CD4-positive, CD25-positive, alpha-beta regulatory T cell (primary cell): ENCODE measurements around the gene OXSR1. TPM values are rescaled to one million over a fixed set of nuclear protein-coding genes. Genes with fewer than 3 reads are reported as not detected.

ENCODE experiments used
- ATAC-seq, 2 donors: fragments of 150-1000 bp; cut with Tn5 transposase; one replicate each; pipeline ENCODE4 v1.10.0; 2021; ENCODE audit warnings: low read depth in 2 of 2, moderate number of reproducible peaks in 2 of 2, moderate library complexity in 1 of 2
- DNase-seq, 3 donors: peaks; one replicate each; pipeline versions ENCODE4 v3.0.0 to v3.0.0-alpha.2; 2012 to 2022; ENCODE audit warnings: mixed read lengths in 1 of 3
- H3K27ac ChIP-seq: one replicate; pipeline ENCODE4 v1.7.0; 2013; ENCODE audit warnings: mild to moderate bottlenecking, low read length; ENCODE audit not compliant: insufficient read depth, poor library complexity, severe bottlenecking
- H3K27me3 ChIP-seq: one replicate; pipeline ENCODE4 v1.7.0; 2013; ENCODE audit warnings: low read length; ENCODE audit not compliant: control insufficient read depth, insufficient read depth
- H3K36me3 ChIP-seq: one replicate; pipeline ENCODE4 v1.7.0; 2013; ENCODE audit warnings: mild to moderate bottlenecking, low read length, moderate library complexity; ENCODE audit not compliant: control insufficient read depth, insufficient read depth
- H3K4me1 ChIP-seq: 2 replicates; pipeline ENCODE4 v1.7.0; 2013; ENCODE audit warnings: mild to moderate bottlenecking, low read length; ENCODE audit not compliant: insufficient read depth, control insufficient read depth, poor library complexity, severe bottlenecking
- H3K4me3 ChIP-seq: one replicate; pipeline ENCODE4 v1.7.0; 2013; ENCODE audit warnings: low read depth, mild to moderate bottlenecking, low read length, moderate library complexity
- H3K9me3 ChIP-seq, 2 experiments: 1 replicate in 1 of 2; 2 replicates in 1 of 2; pipeline ENCODE4 v1.7.0; 2013; ENCODE audit warnings: low read length in 2 of 2, mild to moderate bottlenecking in 1 of 2, moderate library complexity in 1 of 2; ENCODE audit not compliant: control insufficient read depth in 2 of 2
- H3K27ac Mint-ChIP-seq, 3 donors: one replicate each; pipeline ENCODE4 v1.8.0; 2020 to 2022; ENCODE audit warnings: mild to moderate bottlenecking in 3 of 3, mixed read lengths in 3 of 3, moderate library complexity in 2 of 3
- H3K27me3 Mint-ChIP-seq: one replicate; pipeline ENCODE4 v1.8.0; 2022; ENCODE audit warnings: mild to moderate bottlenecking, mixed read lengths
- H3K36me3 Mint-ChIP-seq: one replicate; pipeline ENCODE4 v1.8.0; 2020; ENCODE audit warnings: mixed read lengths
- H3K4me1 Mint-ChIP-seq, 4 donors: one replicate each; pipeline ENCODE4 v1.8.0; 2020 to 2022; ENCODE audit warnings: mixed read lengths in 4 of 4, mild to moderate bottlenecking in 1 of 4
- H3K4me3 Mint-ChIP-seq, 4 donors: one replicate each; pipeline ENCODE4 v1.8.0; 2020 to 2022; ENCODE audit warnings: mild to moderate bottlenecking in 4 of 4, mixed read lengths in 4 of 4, moderate library complexity in 3 of 4
- H3K9me3 Mint-ChIP-seq, 7 donors: one replicate each; pipeline ENCODE4 v1.8.0; 2020 to 2022; ENCODE audit warnings: mixed read lengths in 7 of 7, mild to moderate bottlenecking in 3 of 7, moderate library complexity in 2 of 7
- polyA plus RNA-seq, 4 donors: library from polyadenylated mRNA; unstranded; fragments of 300-500 nt; fragmentation: Illumina TruSeq; gene quantifications; one replicate each; pipeline ENCODE4 v1.2.3, GENCODE V29; 2021
- total RNA-seq: library from RNA; stranded (reverse); gene quantifications from one replicate; pipeline ENCODE4 v1.2.3, GENCODE V29; 2022

Gene OXSR1
- total and polyA plus RNA-seq, 5 donors from 2014 or later, result 12.6 to 62.3 (median 17.3) TPM

- H3K27me3 Mint-ChIP-seq, result peaks cover 4% of the 10 kb centered on the region
- peak overlapping the region in 3 of 4 donors; percentile 53 to 77 (median 73) for H3K4me3 Mint-ChIP-seq
- Histone ChIP-seq H3K27ac (no peak overlapping the region), H3K27me3 (no peaks in the 10 kb centered on the region), H3K9me3 (peaks cover 12 to 13% of the 10 kb centered on the region in 2 experiments), H3K4me1 (peaks cover 30% of the 10 kb centered on the region), H3K4me3 (no peak overlapping the region), H3K36me3 (peaks cover 20% of the 10 kb centered on the region)
- H3K27ac Mint-ChIP-seq, result peak overlapping the region in 1 of 3 donors; percentile 48
- no peak for DNase-seq
- peaks cover 20% of the 10 kb centered on the region for H3K36me3 Mint-ChIP-seq
- peaks cover 9 to 43% (median 20%) of the 10 kb centered on the region in 4 donors for H3K4me1 Mint-ChIP-seq
- ATAC-seq, result no peak
- H3K9me3 Mint-ChIP-seq, result peaks cover 0 to 17% (median 5%) of the 10 kb centered on the region in 7 donors
These were observed 23.4 kb upstream of the OXSR1 start for GRCh38 chr3:38141952-38142273.

- no peak overlapping the region for H3K4me3 ChIP-seq
- H3K9me3 Mint-ChIP-seq, result peaks cover 0 to 17% (median 5%) of the 10 kb centered on the region in 7 donors
- peaks cover 23% of the 10 kb centered on the region for H3K4me1 ChIP-seq
- peaks cover 17% of the 10 kb centered on the region for H3K36me3 Mint-ChIP-seq
- H3K9me3 ChIP-seq, result peaks cover 16% of the 10 kb centered on the region in 2 experiments
- no peak overlapping the region for H3K4me3 Mint-ChIP-seq
- H3K4me1 Mint-ChIP-seq, result peaks cover 4 to 35% (median 23%) of the 10 kb centered on the region in 4 donors
- DNase-seq, result no peak
- H3K36me3 ChIP-seq, result peaks cover 20% of the 10 kb centered on the region
- no peak overlapping the region for H3K27ac ChIP-seq
- ATAC-seq, result no peak
- peaks cover 4% of the 10 kb centered on the region for H3K27me3 Mint-ChIP-seq
- H3K27me3 ChIP-seq, result no peaks in the 10 kb centered on the region
- no peak overlapping the region for H3K27ac Mint-ChIP-seq
These were observed 22.4 kb upstream of the OXSR1 start for GRCh38 chr3:38142959-38143358.

- Histone ChIP-seq H3K4me1 (peaks cover 21% of the 10 kb centered on the region), H3K9me3 (peaks cover 16% of the 10 kb centered on the region in 2 experiments), H3K36me3 (peaks cover 20% of the 10 kb centered on the region), H3K27me3 (no peaks in the 10 kb centered on the region), H3K27ac (no peak overlapping the region), H3K4me3 (no peak overlapping the region)
- Mint-ChIP-seq H3K27ac (no peak overlapping the region), H3K9me3 (peaks cover 0 to 17% (median 5%) of the 10 kb centered on the region in 7 donors), H3K4me3 (peak overlapping the region in 1 of 4 donors; percentile 29), H3K36me3 (peaks cover 17% of the 10 kb centered on the region), H3K27me3 (peaks cover 4% of the 10 kb centered on the region), H3K4me1 (peaks cover 4 to 34% (median 21%) of the 10 kb centered on the region in 4 donors)
- ATAC-seq (no peak), DNase-seq (no peak)
These were observed 21.8 kb upstream of the OXSR1 start for GRCh38 chr3:38143511-38143910.

- H3K9me3 ChIP-seq, result peaks cover 16% of the 10 kb centered on the region in 2 experiments
- Mint-ChIP-seq H3K27me3 (peaks cover 4% of the 10 kb centered on the region), H3K4me1 (peaks cover 5 to 34% (median 18%) of the 10 kb centered on the region in 4 donors), H3K4me3 (no peak overlapping the region), H3K27ac (no peak overlapping the region), H3K9me3 (peaks cover 0 to 17% (median 5%) of the 10 kb centered on the region in 7 donors), H3K36me3 (peaks cover 8% of the 10 kb centered on the region)
- H3K36me3 ChIP-seq, result peaks cover 10% of the 10 kb centered on the region
- no peaks in the 10 kb centered on the region for H3K27me3 ChIP-seq
- no peak overlapping the region for H3K4me3 ChIP-seq
- DNase-seq (no peak), ATAC-seq (no peak)
- peaks cover 6% of the 10 kb centered on the region for H3K4me1 ChIP-seq
- H3K27ac ChIP-seq, result no peak overlapping the region
These were observed 18.8 kb upstream of the OXSR1 start for GRCh38 chr3:38146504-38146903.

- ATAC-seq, result no peak
- H3K9me3 ChIP-seq, result peaks cover 16% of the 10 kb centered on the region in 2 experiments
- H3K36me3 ChIP-seq, result peaks cover 1% of the 10 kb centered on the region
- H3K4me1 ChIP-seq, result peaks cover 12% of the 10 kb centered on the region
- no peaks in the 10 kb centered on the region for H3K27me3 ChIP-seq
- peaks cover 0 to 17% (median 6%) of the 10 kb centered on the region in 7 donors for H3K9me3 Mint-ChIP-seq
- H3K4me1 Mint-ChIP-seq, result peaks cover 11 to 35% (median 21%) of the 10 kb centered on the region in 4 donors
- H3K36me3 Mint-ChIP-seq, result peaks cover under 1% of the 10 kb centered on the region
- no peak overlapping the region for H3K27ac ChIP-seq
- no peak for DNase-seq
- H3K4me3 ChIP-seq, result no peak overlapping the region
- H3K27me3 Mint-ChIP-seq, result peaks cover 4% of the 10 kb centered on the region
- H3K27ac Mint-ChIP-seq, result peak overlapping the region in 1 of 3 donors; percentile 9
- H3K4me3 Mint-ChIP-seq, result no peak overlapping the region
These were observed 17.9 kb upstream of the OXSR1 start for GRCh38 chr3:38147421-38147820.

- Mint-ChIP-seq H3K4me3 (no peak overlapping the region), H3K27me3 (peaks cover 4% of the 10 kb centered on the region), H3K36me3 (no peaks in the 10 kb centered on the region), H3K27ac (no peak overlapping the region), H3K4me1 (peaks cover 13 to 36% (median 25%) of the 10 kb centered on the region in 4 donors), H3K9me3 (peaks cover 0 to 17% (median 6%) of the 10 kb centered on the region in 7 donors)
- no peak for ATAC-seq
- Histone ChIP-seq H3K4me3 (no peak overlapping the region), H3K36me3 (no peaks in the 10 kb centered on the region), H3K27ac (no peak overlapping the region), H3K9me3 (peaks cover 16% of the 10 kb centered on the region in 2 experiments), H3K4me1 (peaks cover 12% of the 10 kb centered on the region), H3K27me3 (no peaks in the 10 kb centered on the region)
- no peak for DNase-seq
These were observed 16.9 kb upstream of the OXSR1 start for GRCh38 chr3:38148311-38148882.

- H3K4me1 ChIP-seq, result peaks cover 12% of the 10 kb centered on the region
- Mint-ChIP-seq H3K4me3 (peak overlapping the region in 1 of 4 donors; percentile 2), H3K27me3 (no peaks in the 10 kb centered on the region), H3K36me3 (no peaks in the 10 kb centered on the region), H3K27ac (peak overlapping the region; percentile 3 to 93 (median 16)), H3K4me1 (peaks cover 12 to 36% (median 22%) of the 10 kb centered on the region in 4 donors), H3K9me3 (peaks cover 0 to 17% (median 6%) of the 10 kb centered on the region in 7 donors)
- peaks cover 16% of the 10 kb centered on the region in 2 experiments for H3K9me3 ChIP-seq
- no peaks in the 10 kb centered on the region for H3K27me3 ChIP-seq
- no peak overlapping the region for H3K4me3 ChIP-seq
- ATAC-seq (no peak), DNase-seq (no peak)
- no peak overlapping the region for H3K27ac ChIP-seq
- no peaks in the 10 kb centered on the region for H3K36me3 ChIP-seq
These were observed 15.6 kb upstream of the OXSR1 start for GRCh38 chr3:38149708-38150107.
